Right atrium auricular region (tissue), 2 donors: ENCODE results near the gene VPS18. TPM values are rescaled to one million over a fixed set of nuclear protein-coding genes. Genes with fewer than 3 reads are reported as not detected.
A peak's percentile ranks its signal among the peaks of the same experiment; 100 is the strongest.

ENCODE experiments used
- DNase-seq: peaks from one replicate; pipeline ENCODE4 v3.0.0-alpha.2; 2019; ENCODE audit warnings: low spot score
- H3K27ac ChIP-seq, 2 donors: fragments of 200-600 bp; sonication (generic); 1 replicate in 1 of 2; 2 replicates in 1 of 2; pipeline ENCODE4 v1.5.1; 2016 to 2019
- H3K27me3 ChIP-seq, 2 donors: fragments of 200-600 bp; sonication (generic); one replicate each; pipeline versions ENCODE4 v1.5.1 to v1.6.0; 2017 to 2019
- H3K36me3 ChIP-seq: fragments of 200-600 bp; sonication (generic); one replicate; pipeline ENCODE4 v1.5.1; 2016
- H3K4me1 ChIP-seq, 2 donors: fragments of 200-600 bp; sonication (generic); one replicate each; pipeline versions ENCODE4 v1.5.1 to v1.6.0; 2017 to 2019
- H3K4me3 ChIP-seq, 2 donors: fragments of 200-600 bp; sonication (generic); 1 replicate in 1 of 2; 2 replicates in 1 of 2; pipeline ENCODE4 v1.5.1; 2017 to 2019; ENCODE audit warnings: mild to moderate bottlenecking in 1 of 2, moderate library complexity in 1 of 2
- H3K9me3 ChIP-seq, 2 donors: fragments of 200-600 bp; sonication (generic); one replicate each; pipeline ENCODE4 v1.5.1; 2019
- CTCF ChIP-seq, 2 donors: fragments of 200-600 bp; sonication (generic); IDR thresholded peaks; one replicate each; pipeline ENCODE4 v1.5.1; 2019; ENCODE audit warnings: antibody characterized with exemption in 2 of 2
- total RNA-seq, 2 donors: library from RNA; depleted of rRNA; stranded (reverse); fragments of >200 nt; gene quantifications; one replicate each; pipeline ENCODE4 v1.1.0, GENCODE V29; 2016

The VPS18 gene
- total RNA-seq, 2 donors from 2014 or later: 18.1 to 26.1 TPM

GRCh38 chr15:40941068-40941527, 46.8 kb downstream of the VPS18 start:
- Histone ChIP-seq H3K9me3 (no peaks in the 10 kb centered on the region), H3K36me3 (no peaks in the 10 kb centered on the region), H3K27me3 (no peaks in the 10 kb centered on the region), H3K4me1 (peaks cover 0 to 63% of the 10 kb centered on the region in 2 donors), H3K4me3 (peak overlapping the region; percentile 35 to 57), H3K27ac (peak overlapping the region; percentile 81 to 86)
- TF ChIP-seq CTCF (IDR thresholded peaks at IDR 0.05): no peak
- peak; percentile 77 for DNase-seq

GRCh38 chr15:40941528-40942336, 47.5 kb downstream of the VPS18 start:
- no peaks in the 10 kb centered on the region for H3K36me3 ChIP-seq
- peak overlapping the region; percentile 81 to 86 for H3K27ac ChIP-seq
- peak overlapping the region; percentile 35 to 57 for H3K4me3 ChIP-seq
- H3K27me3 ChIP-seq: no peaks in the 10 kb centered on the region
- no peaks in the 10 kb centered on the region for H3K9me3 ChIP-seq
- TF ChIP-seq CTCF (IDR thresholded peaks at IDR 0.05): peak; percentile 66 to 80
- H3K4me1 ChIP-seq: peaks cover 0 to 57% of the 10 kb centered on the region in 2 donors
- DNase-seq: no peak

GRCh38 chr15:40942337-40942854, 48.1 kb downstream of the VPS18 start:
- peaks cover 0 to 50% of the 10 kb centered on the region in 2 donors for H3K4me1 ChIP-seq

GRCh38 chr15:40942878-40943277, 48.6 kb downstream of the VPS18 start:
- Histone ChIP-seq H3K4me1 (peaks cover 0 to 46% of the 10 kb centered on the region in 2 donors), H3K27ac (peak overlapping the region; percentile 81 to 86), H3K9me3 (no peaks in the 10 kb centered on the region), H3K4me3 (peak overlapping the region; percentile 35 to 57), H3K36me3 (no peaks in the 10 kb centered on the region), H3K27me3 (no peaks in the 10 kb centered on the region)
- no peak for TF ChIP-seq CTCF (IDR thresholded peaks at IDR 0.05)
- no peak for DNase-seq

More at GRCh38 chr15:40942337-40942854, 48.1 kb downstream of the VPS18 start:
- H3K36me3 ChIP-seq: no peaks in the 10 kb centered on the region
- TF ChIP-seq CTCF (IDR thresholded peaks at IDR 0.05): no peak
- H3K4me3 ChIP-seq: peak overlapping the region; percentile 35 to 57
- DNase-seq: no peak
- H3K9me3 ChIP-seq: no peaks in the 10 kb centered on the region
- no peaks in the 10 kb centered on the region for H3K27me3 ChIP-seq
- H3K27ac ChIP-seq: peak overlapping the region; percentile 81 to 86

- Histone ChIP-seq H3K9me3 (no peaks in the 10 kb centered on the region), H3K4me3 (no peak overlapping the region), H3K27ac (no peak overlapping the region), H3K4me1 (peaks cover 0 to 37% of the 10 kb centered on the region in 2 donors), H3K27me3 (no peaks in the 10 kb centered on the region), H3K36me3 (no peaks in the 10 kb centered on the region)
- TF ChIP-seq CTCF (IDR thresholded peaks at IDR 0.05): no peak
- no peak for DNase-seq
These were observed 49.6 kb downstream of the VPS18 start for GRCh38 chr15:40943764-40944365.
